ENCODE measurements around the gene ERN1. TPM values are rescaled to one million over a fixed set of nuclear protein-coding genes. Genes with fewer than 3 reads are reported as not detected.

ERN1 gene
- total and polyA plus RNA-seq, 2 of the 13 experiments (the other 11 are each of a cell fraction or from before 2014, with no cell fraction given): 6.0 to 12.7 TPM

DNA sequence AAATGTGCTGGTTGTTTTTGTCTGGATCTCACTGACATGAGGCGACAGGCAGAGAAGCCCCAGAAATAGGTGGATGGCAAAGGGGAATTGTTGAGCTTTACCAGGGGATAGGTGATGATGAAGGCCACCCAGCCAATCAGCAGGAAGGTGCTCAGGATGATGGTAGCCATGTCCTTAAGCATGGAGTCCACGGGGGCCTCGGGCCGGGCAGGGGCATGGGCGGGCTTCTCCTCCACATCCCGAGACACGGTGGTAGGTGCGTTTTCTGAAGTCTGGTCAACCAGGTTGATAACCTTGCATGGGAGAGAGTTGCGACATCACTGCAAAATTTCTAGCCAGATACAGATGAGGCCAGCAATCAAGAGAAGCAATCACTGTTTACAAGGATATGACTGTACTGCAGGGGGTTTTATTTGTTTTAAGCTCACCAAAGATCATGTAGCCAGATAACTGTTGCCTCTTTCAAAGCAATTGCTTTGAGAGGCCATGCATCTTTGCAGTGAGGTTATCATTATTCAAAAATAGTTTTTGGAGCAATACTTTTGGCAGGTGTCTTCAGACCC, 72.2 kb downstream of the ERN1 start (continued):
- TF ChIP-seq GATA4 (IDR thresholded peaks at IDR 0.05; ENCODE audit: borderline replicate concordance, low read depth) (no peak), SALL1 (CRISPR knock-in tag; IDR thresholded peaks at IDR 0.05) (peak; percentile 42), HNRNPUL1 (IDR thresholded peaks at IDR 0.05; ENCODE audit: low read depth, low read length) (no peak), EEA1 (CRISPR knock-in tag; IDR thresholded peaks at IDR 0.05; ENCODE audit: borderline replicate concordance) (no peak), SP4 (CRISPR knock-in tag; IDR thresholded peaks at IDR 0.05) (no peak), ZNF121 (CRISPR knock-in tag; IDR thresholded peaks at IDR 0.05) (no peak), SOX5 (CRISPR knock-in tag; IDR thresholded peaks at IDR 0.05; ENCODE audit: borderline replicate concordance) (peak; percentile 28; the same call in 1 of the 2 replicates), NFKB2 (CRISPR knock-in tag; IDR thresholded peaks at IDR 0.05; ENCODE audit: borderline replicate concordance) (no peak), CEBPB (IDR thresholded peaks at IDR 0.05; ENCODE audit: borderline replicate concordance, low read depth, low read length) (peak; percentile 98), EZH2 (conservative IDR thresholded peaks at IDR 0.05; ENCODE audit: low read depth, low read length) (no peak), RFX5 (IDR thresholded peaks at IDR 0.05; ENCODE audit: low read depth, low read length) (peak; percentile 93), ZNF557 (CRISPR knock-in tag; IDR thresholded peaks at IDR 0.05) (no peak), SOX6 (IDR thresholded peaks at IDR 0.05) (no peak), SOX6 (CRISPR knock-in tag; IDR thresholded peaks at IDR 0.05) (peak; percentile 25; the same call in 1 of the 2 replicates), PHF21A (CRISPR knock-in tag; IDR thresholded peaks at IDR 0.05) (no peak)
- TF ChIP-seq, protein P1, sequence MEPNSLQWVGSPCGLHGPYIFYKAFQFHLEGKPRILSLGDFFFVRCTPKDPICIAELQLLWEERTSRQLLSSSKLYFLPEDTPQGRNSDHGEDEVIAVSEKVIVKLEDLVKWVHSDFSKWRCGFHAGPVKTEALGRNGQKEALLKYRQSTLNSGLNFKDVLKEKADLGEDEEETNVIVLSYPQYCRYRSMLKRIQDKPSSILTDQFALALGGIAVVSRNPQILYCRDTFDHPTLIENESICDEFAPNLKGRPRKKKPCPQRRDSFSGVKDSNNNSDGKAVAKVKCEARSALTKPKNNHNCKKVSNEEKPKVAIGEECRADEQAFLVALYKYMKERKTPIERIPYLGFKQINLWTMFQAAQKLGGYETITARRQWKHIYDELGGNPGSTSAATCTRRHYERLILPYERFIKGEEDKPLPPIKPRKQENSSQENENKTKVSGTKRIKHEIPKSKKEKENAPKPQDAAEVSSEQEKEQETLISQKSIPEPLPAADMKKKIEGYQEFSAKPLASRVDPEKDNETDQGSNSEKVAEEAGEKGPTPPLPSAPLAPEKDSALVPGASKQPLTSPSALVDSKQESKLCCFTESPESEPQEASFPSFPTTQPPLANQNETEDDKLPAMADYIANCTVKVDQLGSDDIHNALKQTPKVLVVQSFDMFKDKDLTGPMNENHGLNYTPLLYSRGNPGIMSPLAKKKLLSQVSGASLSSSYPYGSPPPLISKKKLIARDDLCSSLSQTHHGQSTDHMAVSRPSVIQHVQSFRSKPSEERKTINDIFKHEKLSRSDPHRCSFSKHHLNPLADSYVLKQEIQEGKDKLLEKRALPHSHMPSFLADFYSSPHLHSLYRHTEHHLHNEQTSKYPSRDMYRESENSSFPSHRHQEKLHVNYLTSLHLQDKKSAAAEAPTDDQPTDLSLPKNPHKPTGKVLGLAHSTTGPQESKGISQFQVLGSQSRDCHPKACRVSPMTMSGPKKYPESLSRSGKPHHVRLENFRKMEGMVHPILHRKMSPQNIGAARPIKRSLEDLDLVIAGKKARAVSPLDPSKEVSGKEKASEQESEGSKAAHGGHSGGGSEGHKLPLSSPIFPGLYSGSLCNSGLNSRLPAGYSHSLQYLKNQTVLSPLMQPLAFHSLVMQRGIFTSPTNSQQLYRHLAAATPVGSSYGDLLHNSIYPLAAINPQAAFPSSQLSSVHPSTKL (CRISPR knock-in tag; IDR thresholded peaks at IDR 0.05): peak; percentile 61; the same call in 1 of the 2 replicates
- TF ChIP-seq, protein P2, sequence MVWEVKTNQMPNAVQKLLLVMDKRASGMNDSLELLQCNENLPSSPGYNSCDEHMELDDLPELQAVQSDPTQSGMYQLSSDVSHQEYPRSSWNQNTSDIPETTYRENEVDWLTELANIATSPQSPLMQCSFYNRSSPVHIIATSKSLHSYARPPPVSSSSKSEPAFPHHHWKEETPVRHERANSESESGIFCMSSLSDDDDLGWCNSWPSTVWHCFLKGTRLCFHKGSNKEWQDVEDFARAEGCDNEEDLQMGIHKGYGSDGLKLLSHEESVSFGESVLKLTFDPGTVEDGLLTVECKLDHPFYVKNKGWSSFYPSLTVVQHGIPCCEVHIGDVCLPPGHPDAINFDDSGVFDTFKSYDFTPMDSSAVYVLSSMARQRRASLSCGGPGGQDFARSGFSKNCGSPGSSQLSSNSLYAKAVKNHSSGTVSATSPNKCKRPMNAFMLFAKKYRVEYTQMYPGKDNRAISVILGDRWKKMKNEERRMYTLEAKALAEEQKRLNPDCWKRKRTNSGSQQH (CRISPR knock-in tag; IDR thresholded peaks at IDR 0.05; ENCODE audit: low read depth): no peak
- TF ChIP-seq, protein P3, sequence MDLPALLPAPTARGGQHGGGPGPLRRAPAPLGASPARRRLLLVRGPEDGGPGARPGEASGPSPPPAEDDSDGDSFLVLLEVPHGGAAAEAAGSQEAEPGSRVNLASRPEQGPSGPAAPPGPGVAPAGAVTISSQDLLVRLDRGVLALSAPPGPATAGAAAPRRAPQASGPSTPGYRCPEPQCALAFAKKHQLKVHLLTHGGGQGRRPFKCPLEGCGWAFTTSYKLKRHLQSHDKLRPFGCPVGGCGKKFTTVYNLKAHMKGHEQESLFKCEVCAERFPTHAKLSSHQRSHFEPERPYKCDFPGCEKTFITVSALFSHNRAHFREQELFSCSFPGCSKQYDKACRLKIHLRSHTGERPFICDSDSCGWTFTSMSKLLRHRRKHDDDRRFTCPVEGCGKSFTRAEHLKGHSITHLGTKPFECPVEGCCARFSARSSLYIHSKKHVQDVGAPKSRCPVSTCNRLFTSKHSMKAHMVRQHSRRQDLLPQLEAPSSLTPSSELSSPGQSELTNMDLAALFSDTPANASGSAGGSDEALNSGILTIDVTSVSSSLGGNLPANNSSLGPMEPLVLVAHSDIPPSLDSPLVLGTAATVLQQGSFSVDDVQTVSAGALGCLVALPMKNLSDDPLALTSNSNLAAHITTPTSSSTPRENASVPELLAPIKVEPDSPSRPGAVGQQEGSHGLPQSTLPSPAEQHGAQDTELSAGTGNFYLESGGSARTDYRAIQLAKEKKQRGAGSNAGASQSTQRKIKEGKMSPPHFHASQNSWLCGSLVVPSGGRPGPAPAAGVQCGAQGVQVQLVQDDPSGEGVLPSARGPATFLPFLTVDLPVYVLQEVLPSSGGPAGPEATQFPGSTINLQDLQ (CRISPR knock-in tag; IDR thresholded peaks at IDR 0.05): no peak
- TF ChIP-seq, protein P4, sequence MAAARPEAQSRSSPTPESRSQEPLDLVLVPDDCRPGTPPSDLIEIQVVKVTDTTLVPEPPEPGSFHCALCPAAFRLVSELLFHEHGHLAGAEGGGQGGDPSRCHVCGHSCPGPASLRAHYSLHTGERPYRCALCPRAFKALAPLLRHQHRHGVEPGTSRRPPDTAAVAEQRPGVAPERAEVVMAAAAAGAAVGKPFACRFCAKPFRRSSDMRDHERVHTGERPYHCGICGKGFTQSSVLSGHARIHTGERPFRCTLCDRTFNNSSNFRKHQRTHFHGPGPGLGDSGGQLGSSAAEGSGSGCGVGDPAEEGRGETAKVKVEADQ (CRISPR knock-in tag; IDR thresholded peaks at IDR 0.05; ENCODE audit: borderline replicate concordance): no peak
- TF ChIP-seq, protein P5, sequence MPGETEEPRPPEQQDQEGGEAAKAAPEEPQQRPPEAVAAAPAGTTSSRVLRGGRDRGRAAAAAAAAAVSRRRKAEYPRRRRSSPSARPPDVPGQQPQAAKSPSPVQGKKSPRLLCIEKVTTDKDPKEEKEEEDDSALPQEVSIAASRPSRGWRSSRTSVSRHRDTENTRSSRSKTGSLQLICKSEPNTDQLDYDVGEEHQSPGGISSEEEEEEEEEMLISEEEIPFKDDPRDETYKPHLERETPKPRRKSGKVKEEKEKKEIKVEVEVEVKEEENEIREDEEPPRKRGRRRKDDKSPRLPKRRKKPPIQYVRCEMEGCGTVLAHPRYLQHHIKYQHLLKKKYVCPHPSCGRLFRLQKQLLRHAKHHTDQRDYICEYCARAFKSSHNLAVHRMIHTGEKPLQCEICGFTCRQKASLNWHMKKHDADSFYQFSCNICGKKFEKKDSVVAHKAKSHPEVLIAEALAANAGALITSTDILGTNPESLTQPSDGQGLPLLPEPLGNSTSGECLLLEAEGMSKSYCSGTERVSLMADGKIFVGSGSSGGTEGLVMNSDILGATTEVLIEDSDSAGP (CRISPR knock-in tag; IDR thresholded peaks at IDR 0.05; ENCODE audit: borderline replicate concordance): no peak

Data from HepG2 (cell line).